HG02938 (cell line): ENCODE measurements around the gene FITM1.

ENCODE experiments used
- ATAC-seq: cut with Tn5 transposase; IDR thresholded peaks from one replicate; pipeline ENCODE4 v1.9.1; 2021; ENCODE audit warnings: mild to moderate bottlenecking, moderate library complexity; ENCODE audit not compliant: unreplicated experiment

The FITM1 gene

DNA sequence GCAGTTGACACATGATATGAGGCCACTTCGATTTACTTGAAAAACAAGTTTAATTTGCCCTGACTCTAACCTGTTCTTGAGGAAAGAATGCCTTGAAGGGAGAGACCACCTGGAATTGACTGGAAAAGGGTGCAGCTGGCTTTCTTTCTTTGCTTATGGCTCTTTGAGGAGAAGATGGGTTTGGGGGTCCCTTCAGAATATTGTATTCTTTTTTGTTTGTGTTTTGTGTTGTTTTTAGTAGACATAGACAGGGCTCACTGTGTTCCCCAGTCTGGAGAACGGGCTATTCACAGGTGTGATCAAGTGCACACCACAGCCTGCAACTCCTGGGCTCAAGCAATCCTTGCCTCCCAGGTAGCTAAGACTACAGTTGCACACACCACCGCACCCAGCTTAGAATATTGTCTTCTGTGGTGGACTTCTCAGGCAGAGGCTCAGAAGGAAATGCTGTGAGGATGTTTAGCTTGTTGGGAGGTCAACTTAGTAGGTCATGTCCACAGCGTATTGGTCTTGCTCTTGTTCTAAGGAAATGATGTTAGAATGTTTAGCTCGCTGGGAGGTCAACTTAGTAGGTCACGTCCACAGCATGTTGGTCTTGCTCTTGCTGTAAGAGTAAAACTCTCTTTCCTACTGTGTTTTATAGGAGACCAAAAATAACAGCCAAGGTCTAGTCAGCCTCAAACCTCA, 14.2 kb upstream of the FITM1 start:
- no peak for ATAC-seq

GRCh38 chr14:24117179-24117578, 13.3 kb upstream of the FITM1 start:
- ATAC-seq: no peak

GRCh38 chr14:24119691-24120090, 10.8 kb upstream of the FITM1 start:
- no peak for ATAC-seq

GRCh38 chr14:24121210-24121609, 9.2 kb upstream of the FITM1 start:
- ATAC-seq: no peak

GRCh38 chr14:24122416-24122815, 8.0 kb upstream of the FITM1 start:
- no peak for ATAC-seq

GRCh38 chr14:24122898-24123297, 7.6 kb upstream of the FITM1 start:
- no peak for ATAC-seq

- no peak for ATAC-seq
These were observed 6.7 kb upstream of the FITM1 start for GRCh38 chr14:24123424-24124417.

- no peak for ATAC-seq
These were observed 3.5 kb upstream of the FITM1 start for GRCh38 chr14:24126939-24127338.

DNA sequence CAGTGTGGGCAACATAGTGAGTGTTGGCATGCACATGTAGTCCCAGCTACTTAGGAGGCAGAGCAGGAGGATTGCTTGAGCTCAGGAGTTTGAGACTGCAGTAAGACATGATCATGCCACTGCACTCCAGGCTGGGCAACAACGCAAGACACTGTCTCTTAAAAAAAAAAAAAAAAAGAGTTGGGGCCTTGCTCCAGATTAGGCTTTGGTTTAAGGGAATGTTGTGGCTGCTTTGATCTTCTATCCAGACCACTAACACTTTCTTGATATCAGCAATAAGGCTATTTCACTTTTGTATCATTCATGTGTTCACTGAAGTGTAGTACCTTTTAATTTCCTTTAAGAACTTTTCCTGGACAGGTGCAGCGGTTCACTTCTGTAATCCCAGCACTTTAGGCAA, 2.8 kb upstream of the FITM1 start:
- no peak for ATAC-seq

- ATAC-seq: no peak
These were observed 955 bp upstream of the FITM1 start for GRCh38 chr14:24129410-24129998.

- ATAC-seq: no peak
These were observed 474 bp downstream of the FITM1 start for GRCh38 chr14:24130717-24131548.

DNA sequence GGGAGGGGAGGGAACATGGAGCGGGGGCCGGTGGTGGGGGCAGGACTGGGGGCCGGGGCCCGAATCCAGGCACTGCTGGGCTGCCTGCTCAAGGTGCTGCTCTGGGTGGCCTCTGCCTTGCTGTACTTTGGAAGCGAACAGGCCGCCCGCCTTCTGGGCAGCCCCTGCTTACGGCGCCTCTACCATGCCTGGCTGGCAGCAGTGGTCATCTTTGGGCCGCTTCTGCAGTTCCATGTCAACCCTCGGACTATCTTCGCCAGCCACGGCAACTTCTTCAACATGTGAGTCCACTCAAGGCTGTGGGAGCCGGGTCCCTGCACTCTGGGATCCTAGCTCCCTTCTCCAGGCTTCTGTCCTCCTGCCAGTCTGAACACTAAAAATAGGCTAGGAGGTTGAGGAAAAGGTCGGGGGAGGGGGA, 1.1 kb downstream of the FITM1 start:
- no peak for ATAC-seq

GRCh38 chr14:24132061-24132685, 1.7 kb downstream of the FITM1 start:
- no peak for ATAC-seq

- ATAC-seq: no peak
These were observed 2.5 kb downstream of the FITM1 start for GRCh38 chr14:24132976-24133375.

DNA sequence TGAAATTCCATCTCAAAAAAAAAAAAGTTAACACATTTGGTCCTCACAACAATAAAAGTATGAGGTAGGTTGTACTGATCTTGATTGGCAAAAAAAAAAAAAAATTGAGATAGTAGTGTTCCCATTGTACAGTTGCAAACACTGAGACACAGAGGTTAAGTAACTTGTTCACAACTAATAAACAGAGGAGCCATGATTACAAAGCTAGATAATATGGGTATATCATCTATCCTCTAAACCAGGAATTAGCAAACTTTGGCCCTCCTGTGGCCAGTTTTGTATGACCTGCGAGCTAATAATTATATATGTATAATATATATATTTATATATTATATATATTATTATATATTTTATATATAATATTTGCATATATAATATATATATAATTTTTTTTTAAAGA, 3.3 kb downstream of the FITM1 start:
- no peak for ATAC-seq

- ATAC-seq: no peak
These were observed 5.0 kb downstream of the FITM1 start for GRCh38 chr14:24135584-24135833.

GRCh38 chr14:24135834-24136683, 5.6 kb downstream of the FITM1 start, which contains the start of gene PSME1:
Gene PSME1 (plus strand): TSS chr14:24136194. CDS start chr14:24136263, 69 bp downstream.
- peak; percentile 75 for ATAC-seq

GRCh38 chr14:24136684-24137528, 6.4 kb downstream of the FITM1 start:
- no peak for ATAC-seq
